ENCODE measurements around the gene DEK. TPM values are rescaled to one million over a fixed set of nuclear protein-coding genes. Genes with fewer than 3 reads are reported as not detected.
"Not testable (repeated sequence)": the region's sequence is repeated elsewhere in the genome, so short reads cannot be mapped to it uniquely, and the experiment has no call there.

DEK gene
- total and polyA plus RNA-seq, 12 donors, result 23.0 to 78.3 (median 51.9) TPM

DNA sequence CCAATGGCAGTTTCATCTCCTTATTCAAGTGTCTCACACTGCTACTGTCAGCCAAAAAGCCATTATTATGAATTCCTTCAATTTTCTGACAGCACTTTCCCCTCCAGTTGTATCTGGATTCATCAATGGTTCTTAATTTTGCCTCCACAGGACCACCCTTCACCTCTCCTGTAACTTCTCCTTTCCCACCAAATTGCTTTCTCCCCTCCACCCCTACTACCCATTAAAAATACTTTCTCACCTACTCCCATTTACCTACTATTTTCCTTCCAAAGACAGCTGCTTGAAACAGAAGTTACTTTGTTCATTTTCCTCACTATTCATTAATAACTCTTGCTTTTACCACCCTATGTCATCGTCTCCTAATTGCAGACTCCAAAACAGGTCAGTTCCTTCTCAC, 29.8 kb downstream of the DEK start:
- no peak overlapping the region for H3K4me3 ChIP-seq
- WGBS, 2 donors, result 98 to 100% methylated on average over 1 of the region's 1 CpG

GRCh38 chr6:18233770-18234169, 30.6 kb downstream of the DEK start:
- H3K27me3 ChIP-seq; H3K4me3 ChIP-seq; H3K4me1 ChIP-seq; H3K27ac ChIP-seq; ATAC-seq; DNase-seq; intact Hi-C loops (cut with DNase I): not testable (repeated sequence)
- whole genome bisulfite sequencing, 2 donors, result 97 to 100% methylated on average over 3 of the region's 4 CpGs
- peaks cover 0 to 53% (median 15%) of the 10 kb centered on the region in 11 donors for H3K9me3 ChIP-seq
- peaks cover 0 to 93% (median 36%) of the 10 kb centered on the region in 9 donors for H3K36me3 ChIP-seq

More for the DNA sequence above, 29.8 kb downstream of the DEK start:
- Histone ChIP-seq H3K9me3 (peaks cover 0 to 45% (median 8%) of the 10 kb centered on the region in 11 donors), H3K4me1 (no peaks in the 10 kb centered on the region), H3K36me3 (peaks cover 0 to 87% (median 30%) of the 10 kb centered on the region in 9 donors), H3K27ac (no peak overlapping the region), H3K27me3 (no peaks in the 10 kb centered on the region)
- TF ChIP-seq, protein P1, sequence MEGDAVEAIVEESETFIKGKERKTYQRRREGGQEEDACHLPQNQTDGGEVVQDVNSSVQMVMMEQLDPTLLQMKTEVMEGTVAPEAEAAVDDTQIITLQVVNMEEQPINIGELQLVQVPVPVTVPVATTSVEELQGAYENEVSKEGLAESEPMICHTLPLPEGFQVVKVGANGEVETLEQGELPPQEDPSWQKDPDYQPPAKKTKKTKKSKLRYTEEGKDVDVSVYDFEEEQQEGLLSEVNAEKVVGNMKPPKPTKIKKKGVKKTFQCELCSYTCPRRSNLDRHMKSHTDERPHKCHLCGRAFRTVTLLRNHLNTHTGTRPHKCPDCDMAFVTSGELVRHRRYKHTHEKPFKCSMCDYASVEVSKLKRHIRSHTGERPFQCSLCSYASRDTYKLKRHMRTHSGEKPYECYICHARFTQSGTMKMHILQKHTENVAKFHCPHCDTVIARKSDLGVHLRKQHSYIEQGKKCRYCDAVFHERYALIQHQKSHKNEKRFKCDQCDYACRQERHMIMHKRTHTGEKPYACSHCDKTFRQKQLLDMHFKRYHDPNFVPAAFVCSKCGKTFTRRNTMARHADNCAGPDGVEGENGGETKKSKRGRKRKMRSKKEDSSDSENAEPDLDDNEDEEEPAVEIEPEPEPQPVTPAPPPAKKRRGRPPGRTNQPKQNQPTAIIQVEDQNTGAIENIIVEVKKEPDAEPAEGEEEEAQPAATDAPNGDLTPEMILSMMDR (IDR thresholded peaks at IDR 0.05), result no peak
- intact Hi-C loops (cut with DNase I), result no loop called here
- ATAC-seq, result no peak
- no peak for DNase-seq

GRCh38 chr6:18231856-18232255, 32.5 kb downstream of the DEK start:
- intact Hi-C loops (cut with DNase I); ATAC-seq; H3K4me3 ChIP-seq; H3K4me1 ChIP-seq; H3K27me3 ChIP-seq; H3K27ac ChIP-seq; DNase-seq: not testable (repeated sequence)
- Histone ChIP-seq H3K36me3 (peaks cover 0 to 95% (median 44%) of the 10 kb centered on the region in 9 donors), H3K9me3 (peaks cover 0 to 63% (median 21%) of the 10 kb centered on the region in 11 donors)
- 97 to 98% methylated on average over 7 of the region's 7 CpGs for WGBS, 2 donors

DNA sequence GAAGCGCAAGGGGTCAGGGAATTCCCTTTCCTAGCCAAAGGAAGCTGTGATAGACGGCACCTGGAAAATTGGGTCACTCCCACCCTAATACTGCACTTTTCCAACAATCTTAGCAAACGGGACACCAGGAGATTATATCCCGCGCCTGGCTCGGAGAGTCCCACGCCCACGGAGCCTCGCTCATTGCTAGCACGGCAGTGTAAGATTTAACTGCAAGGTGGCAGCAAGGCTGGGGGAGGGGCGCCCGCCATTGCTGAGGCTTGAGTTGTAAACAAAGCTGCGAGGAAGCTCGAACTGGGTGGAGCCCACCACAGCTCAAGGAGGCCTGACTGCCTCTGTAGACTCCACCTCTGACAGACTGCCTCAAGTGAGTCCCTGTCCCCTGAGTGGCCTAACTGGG, 35.7 kb downstream of the DEK start:
- peaks cover 0 to 55% (median 21%) of the 10 kb centered on the region in 11 donors for H3K9me3 ChIP-seq
- H3K4me3 ChIP-seq; DNase-seq; H3K4me1 ChIP-seq; intact Hi-C loops (cut with DNase I); ATAC-seq; H3K27me3 ChIP-seq; H3K27ac ChIP-seq: not testable (repeated sequence)
- H3K36me3 ChIP-seq, result peaks cover 0 to 95% (median 36%) of the 10 kb centered on the region in 9 donors
- 98 to 100% methylated on average over 14 of the region's 14 CpGs for WGBS, 2 donors

- intact Hi-C loops (cut with DNase I); ATAC-seq; H3K27me3 ChIP-seq; H3K4me1 ChIP-seq; DNase-seq; H3K27ac ChIP-seq; H3K4me3 ChIP-seq: not testable (repeated sequence)
- WGBS, 2 donors, result 89 to 94% methylated on average over 5 to 9 of the region's 9 CpGs
- Histone ChIP-seq H3K36me3 (peaks cover 0 to 98% (median 36%) of the 10 kb centered on the region in 9 donors), H3K9me3 (peaks cover 0 to 43% (median 21%) of the 10 kb centered on the region in 11 donors)
These were observed 37.2 kb downstream of the DEK start for GRCh38 chr6:18227166-18227565.

DNA sequence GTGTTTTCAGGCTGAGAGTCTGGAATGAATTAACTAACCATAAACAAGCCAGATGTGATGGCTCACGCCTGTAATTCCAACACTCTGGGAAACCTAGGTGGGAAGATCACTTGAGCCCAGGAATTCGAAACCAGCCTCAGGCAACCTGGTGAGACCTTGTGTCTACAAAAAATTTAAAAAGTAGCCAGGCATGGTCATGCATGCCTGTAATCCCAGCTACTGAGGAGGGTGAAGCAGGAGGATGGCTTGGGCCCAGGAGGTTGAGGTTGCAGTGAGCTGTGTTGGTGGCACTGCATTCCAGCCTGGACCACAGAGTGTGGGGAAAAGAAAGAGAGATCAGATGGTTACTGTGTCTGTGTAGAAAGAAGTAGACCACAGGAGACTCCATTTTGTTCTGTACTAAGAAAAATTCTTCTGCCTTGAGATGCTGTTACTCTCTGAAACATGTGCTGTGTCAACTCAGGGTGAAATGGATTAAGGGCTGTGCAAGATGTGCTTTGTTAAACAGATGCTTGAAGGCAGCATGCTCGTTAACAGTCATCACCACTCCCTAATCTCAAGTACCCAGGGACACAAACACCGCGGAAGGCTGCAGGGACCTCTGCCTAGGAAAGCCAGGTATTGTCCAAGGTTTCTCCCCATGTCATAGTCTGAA, 37.8 kb downstream of the DEK start:
- 68 to 73% methylated on average over 5 of the region's 5 CpGs for WGBS, 2 donors
- Histone ChIP-seq H3K36me3 (peaks cover 0 to 98% (median 40%) of the 10 kb centered on the region in 9 donors), H3K9me3 (peaks cover 0 to 37% (median 15%) of the 10 kb centered on the region in 11 donors)
- H3K27ac ChIP-seq; ATAC-seq; H3K4me1 ChIP-seq; intact Hi-C loops (cut with DNase I); H3K27me3 ChIP-seq; H3K4me3 ChIP-seq; DNase-seq: not testable (repeated sequence)

- 92% methylated on average over 4 of the region's 4 CpGs for WGBS, 2 donors
- DNase-seq (no peak), ATAC-seq (no peak)
- Histone ChIP-seq H3K27me3 (no peaks in the 10 kb centered on the region), H3K27ac (no peak overlapping the region), H3K4me3 (no peak overlapping the region), H3K4me1 (peaks cover 0 to 12% (median 0%) of the 10 kb centered on the region in 9 donors), H3K36me3 (peaks cover 0 to 96% (median 27%) of the 10 kb centered on the region in 9 donors), H3K9me3 (no peaks in the 10 kb centered on the region)
- TF ChIP-seq, protein P1 (IDR thresholded peaks at IDR 0.05), result no peak
- intact Hi-C loops (cut with DNase I), result no loop called here
These were observed 43.1 kb downstream of the DEK start for GRCh38 chr6:18221288-18221615.

Measured in heart right ventricle (tissue), 16 donors.